Lower lobe of right lung (tissue), 2 donors: ENCODE measurements around the gene C1orf21. TPM values are rescaled to one million over a fixed set of nuclear protein-coding genes. Genes with fewer than 3 reads are reported as not detected.

Source experiments
- ATAC-seq, 2 donors: fragments of 200-7000 bp; cut with Tn5 transposase; one replicate each; pipeline ENCODE4 v1.9.1; 2020 to 2022; ENCODE audit warnings: mild to moderate bottlenecking in 2 of 2, moderate library complexity in 2 of 2
- DNase-seq: peaks from one replicate; pipeline ENCODE4 v3.0.0-alpha.2; 2020
- H3K27ac ChIP-seq: fragments of 200-600 bp; one replicate; pipeline ENCODE4 v1.8.0; 2022
- H3K27me3 ChIP-seq: fragments of 200-600 bp; one replicate; pipeline ENCODE4 v1.8.0; 2022; ENCODE audit warnings: low read depth
- H3K36me3 ChIP-seq: fragments of 200-600 bp; one replicate; pipeline ENCODE4 v1.8.0; 2022; ENCODE audit warnings: mild to moderate bottlenecking
- H3K4me1 ChIP-seq: fragments of 200-600 bp; one replicate; pipeline ENCODE4 v1.8.0; 2022
- H3K4me3 ChIP-seq: fragments of 200-600 bp; one replicate; pipeline ENCODE4 v1.8.0; 2022; ENCODE audit warnings: mild to moderate bottlenecking
- H3K9me3 ChIP-seq: fragments of 200-600 bp; one replicate; pipeline ENCODE4 v1.8.0; 2022
- intact Hi-C: fragments of 100-400 bp; cut with DNase I; formaldehyde crosslinking; loops from one replicate; pipeline ENCODE4 v1.11.0; 2022
- total RNA-seq: library from RNA; stranded (reverse); fragmentation: NEBNext Ultra II Directional; extraction: Animal tissue kit (Norgen Biotek cat#: 25700); gene quantifications from one replicate; pipeline ENCODE4 v1.2.1, GENCODE V29; 2021
- TF ChIP-seq, protein P1 (sequence below): fragments of 200-600 bp; IDR thresholded peaks from one replicate; pipeline ENCODE4 v1.8.0; 2022; ENCODE audit warnings: antibody characterized with exemption, mild to moderate bottlenecking
- donor health status: DM: no; HTN: yes; CAD: no; lungs with severe emphysema.

Gene C1orf21
- total RNA-seq, 1 donor from 2014 or later: 70.8 TPM

DNA sequence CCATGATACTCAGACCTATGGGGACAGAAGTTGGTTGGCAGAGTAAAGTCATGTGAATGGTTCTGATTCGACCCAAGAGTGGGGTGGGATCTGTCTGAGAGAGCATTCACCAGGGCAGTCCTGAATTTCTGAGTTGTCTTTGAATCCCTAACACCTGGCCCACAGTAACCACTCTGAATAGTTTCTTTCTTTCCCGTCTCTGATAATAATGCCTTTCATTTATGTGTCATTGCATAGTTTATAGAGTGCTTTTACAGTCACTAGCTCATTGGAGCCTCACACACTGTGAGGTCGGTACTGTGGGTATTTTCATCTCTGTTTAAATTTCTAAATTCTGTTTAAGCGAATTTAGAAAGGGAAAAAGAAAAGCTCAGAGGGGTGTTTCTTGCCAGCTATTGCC is 147.1 kb downstream of the C1orf21 start:
- H3K27ac ChIP-seq: no peak overlapping the region
- H3K4me1 ChIP-seq: no peaks in the 10 kb centered on the region
- H3K27me3 ChIP-seq: no peaks in the 10 kb centered on the region
- no peak overlapping the region for H3K4me3 ChIP-seq
- intact Hi-C loops: no loop called here
- DNase-seq: no peak
- H3K36me3 ChIP-seq: no peaks in the 10 kb centered on the region
- H3K9me3 ChIP-seq: peaks cover 7% of the 10 kb centered on the region
- TF ChIP-seq, protein P1, sequence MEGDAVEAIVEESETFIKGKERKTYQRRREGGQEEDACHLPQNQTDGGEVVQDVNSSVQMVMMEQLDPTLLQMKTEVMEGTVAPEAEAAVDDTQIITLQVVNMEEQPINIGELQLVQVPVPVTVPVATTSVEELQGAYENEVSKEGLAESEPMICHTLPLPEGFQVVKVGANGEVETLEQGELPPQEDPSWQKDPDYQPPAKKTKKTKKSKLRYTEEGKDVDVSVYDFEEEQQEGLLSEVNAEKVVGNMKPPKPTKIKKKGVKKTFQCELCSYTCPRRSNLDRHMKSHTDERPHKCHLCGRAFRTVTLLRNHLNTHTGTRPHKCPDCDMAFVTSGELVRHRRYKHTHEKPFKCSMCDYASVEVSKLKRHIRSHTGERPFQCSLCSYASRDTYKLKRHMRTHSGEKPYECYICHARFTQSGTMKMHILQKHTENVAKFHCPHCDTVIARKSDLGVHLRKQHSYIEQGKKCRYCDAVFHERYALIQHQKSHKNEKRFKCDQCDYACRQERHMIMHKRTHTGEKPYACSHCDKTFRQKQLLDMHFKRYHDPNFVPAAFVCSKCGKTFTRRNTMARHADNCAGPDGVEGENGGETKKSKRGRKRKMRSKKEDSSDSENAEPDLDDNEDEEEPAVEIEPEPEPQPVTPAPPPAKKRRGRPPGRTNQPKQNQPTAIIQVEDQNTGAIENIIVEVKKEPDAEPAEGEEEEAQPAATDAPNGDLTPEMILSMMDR: no peak
- no peak for ATAC-seq

DNA sequence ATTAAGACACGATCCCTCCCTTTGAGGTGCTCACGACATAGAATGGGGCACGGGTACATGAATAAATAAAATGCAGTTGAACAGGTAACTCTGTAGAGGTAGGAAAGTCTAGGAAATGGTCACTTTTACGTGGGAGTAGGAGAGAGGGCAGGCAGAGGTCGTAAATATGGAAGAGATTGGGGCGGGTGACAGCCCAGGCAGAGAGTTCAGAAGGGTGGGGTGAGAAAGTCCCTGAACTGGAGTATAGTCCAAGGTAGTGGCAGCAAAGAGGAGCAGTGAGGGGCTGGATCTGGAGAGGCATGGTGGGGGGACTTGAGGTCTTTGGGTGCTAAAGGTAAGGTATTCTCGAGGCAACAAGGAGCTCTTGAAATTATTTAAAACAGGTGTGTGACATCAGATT is 147.9 kb downstream of the C1orf21 start:
- intact Hi-C loops: no loop called here
- no peaks in the 10 kb centered on the region for H3K4me1 ChIP-seq
- DNase-seq: no peak
- no peaks in the 10 kb centered on the region for H3K27me3 ChIP-seq
- H3K9me3 ChIP-seq: peaks cover 10% of the 10 kb centered on the region
- no peak for ATAC-seq
- TF ChIP-seq, protein P1: no peak
- no peaks in the 10 kb centered on the region for H3K36me3 ChIP-seq
- H3K27ac ChIP-seq: peak overlapping the region; percentile 57
- no peak overlapping the region for H3K4me3 ChIP-seq

DNA sequence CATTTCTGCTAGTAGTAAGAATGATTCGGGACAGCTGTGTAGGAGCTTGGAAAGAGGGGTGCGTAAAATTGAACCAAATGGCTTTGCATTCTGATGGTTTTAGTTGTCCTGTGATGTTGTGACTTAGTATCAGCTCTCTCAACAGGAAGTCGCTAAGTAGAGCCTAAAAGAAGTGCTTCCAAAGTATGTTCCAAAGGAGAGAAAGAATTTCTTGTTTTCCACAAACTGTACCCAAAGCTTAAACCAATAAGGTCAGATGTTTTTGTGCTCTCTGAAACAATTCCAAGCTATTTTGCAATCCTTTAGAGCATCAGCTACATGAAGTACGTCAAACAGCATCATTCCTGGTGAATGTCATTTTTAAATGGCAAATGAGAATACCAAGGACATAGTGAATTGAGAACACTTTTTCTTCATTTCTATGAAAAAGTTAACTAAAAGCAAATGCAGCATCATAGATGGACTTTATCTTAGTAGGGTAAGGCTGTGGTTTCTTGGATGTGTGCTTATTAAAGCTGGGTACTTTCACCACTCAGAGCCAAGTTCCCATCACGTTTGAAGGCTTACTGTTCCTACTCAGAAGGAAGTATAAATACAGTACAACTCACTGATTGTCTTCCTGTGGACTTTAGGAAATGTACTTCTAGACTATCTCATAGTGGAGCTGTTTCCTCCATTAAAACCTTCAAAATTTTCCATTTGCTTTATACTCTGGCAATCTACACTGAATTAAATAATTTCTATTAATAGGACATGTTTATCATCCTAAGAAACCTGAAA is 148.6 kb downstream of the C1orf21 start:
- ATAC-seq: peak; percentile 47 to 66
- Histone ChIP-seq H3K27ac (peak overlapping the region; percentile 57), H3K4me3 (no peak overlapping the region), H3K4me1 (no peaks in the 10 kb centered on the region), H3K27me3 (no peaks in the 10 kb centered on the region), H3K9me3 (peaks cover 10% of the 10 kb centered on the region), H3K36me3 (no peaks in the 10 kb centered on the region)
- TF ChIP-seq, protein P1: no peak
- no peak for DNase-seq
- intact Hi-C loops: no loop called here

DNA sequence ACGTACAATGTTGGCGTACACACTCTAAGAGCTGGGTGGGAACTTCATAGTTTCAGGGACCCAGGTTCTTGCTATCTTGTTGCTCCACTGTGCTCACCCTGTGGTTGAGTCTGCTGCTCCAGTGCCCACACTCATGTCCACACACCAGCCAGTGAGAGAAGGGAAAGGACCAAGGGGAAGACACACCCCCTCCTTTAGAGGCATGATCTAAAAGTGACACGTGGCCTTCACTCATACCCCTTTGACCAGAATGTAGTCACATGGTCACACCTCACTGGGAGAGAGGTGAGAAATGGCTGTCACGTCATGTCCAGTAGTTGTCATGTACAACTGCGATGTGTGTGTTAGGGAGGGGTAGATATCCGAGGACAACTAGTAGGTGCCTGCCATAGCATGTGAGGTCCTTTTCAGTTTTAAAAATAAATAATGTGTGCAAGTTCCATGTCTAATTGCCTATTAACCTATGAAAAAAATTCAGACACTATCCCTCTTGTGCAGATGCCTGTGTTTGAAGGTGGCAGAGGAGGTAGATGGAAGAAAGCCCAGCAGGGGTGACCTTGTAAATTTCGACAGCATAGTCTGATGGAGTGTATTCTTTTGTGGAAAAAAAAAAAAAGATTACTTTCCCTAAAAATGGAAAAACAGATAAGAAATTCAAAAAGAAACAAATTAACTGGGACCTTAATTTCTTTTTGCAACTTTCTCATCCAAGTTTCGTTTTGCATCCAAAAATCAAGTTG is 149.6 kb downstream of the C1orf21 start:
- Histone ChIP-seq H3K9me3 (peaks cover 10% of the 10 kb centered on the region), H3K4me1 (no peaks in the 10 kb centered on the region), H3K36me3 (no peaks in the 10 kb centered on the region), H3K27ac (peak overlapping the region; percentile 57), H3K27me3 (no peaks in the 10 kb centered on the region), H3K4me3 (no peak overlapping the region)
- no peak for ATAC-seq
- no peak for DNase-seq
- intact Hi-C loops: no loop called here
- TF ChIP-seq, protein P1: no peak

DNA sequence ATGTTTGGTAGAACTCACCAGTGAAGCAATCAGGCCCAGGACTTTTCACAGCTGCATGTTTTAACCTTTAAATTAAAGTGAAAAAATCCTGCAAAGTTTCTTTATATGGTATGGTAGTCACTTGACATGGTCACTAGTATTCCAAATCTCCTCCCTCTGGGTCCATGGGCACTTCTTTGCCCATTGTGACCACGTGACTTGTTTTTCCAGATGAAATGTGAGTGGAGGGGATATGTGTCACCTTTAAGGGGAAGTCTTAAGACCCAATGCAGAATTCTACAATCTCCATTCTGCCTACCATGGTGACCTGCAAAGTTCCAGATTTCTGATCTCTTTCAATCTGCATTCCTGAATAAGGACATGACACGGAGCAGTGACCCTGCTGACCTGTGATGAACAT is 152.8 kb downstream of the C1orf21 start:
- no peak for ATAC-seq
- H3K4me1 ChIP-seq: no peaks in the 10 kb centered on the region
- TF ChIP-seq, protein P1: no peak
- intact Hi-C loops: no loop called here
- no peaks in the 10 kb centered on the region for H3K27me3 ChIP-seq
- no peak overlapping the region for H3K27ac ChIP-seq
- DNase-seq: no peak
- no peaks in the 10 kb centered on the region for H3K36me3 ChIP-seq
- no peak overlapping the region for H3K4me3 ChIP-seq
- H3K9me3 ChIP-seq: peaks cover 10% of the 10 kb centered on the region
